IMR-90 (cell line): Measurements from ENCODE around the gene CORO7. TPM values are rescaled to one million over a fixed set of nuclear protein-coding genes. Genes with fewer than 3 reads are reported as not detected.

Experiments used
- ATAC-seq: fragments of 200-7000 bp; cut with Tn5 transposase; 2 replicates; pipeline ENCODE4 v1.9.1; 2020; ENCODE audit warnings: low read depth, mild to moderate bottlenecking, moderate library complexity
- BruUV-seq: library from RNA; stranded (reverse); fragments of 400-500 nt; replicated peaks from 2 replicates; lab custom pipeline; 2021; lab: Mats Ljungman, UMichigan
- CTCF ChIA-PET: fragments of 300-600 bp; formaldehyde crosslinking; extraction: SDS; loops from one replicate; lab custom pipeline; 2021; ENCODE audit warnings: antibody characterized with exemption; lab: Yijun Ruan, JAX
- POLR2A ChIA-PET: fragments of 300-600 bp; sonication (Branson Sonifier 250); formaldehyde crosslinking; loops from one replicate; lab custom pipeline; 2022; ENCODE audit warnings: antibody characterized with exemption; ENCODE audit not compliant: unreplicated experiment; lab: Charles Lee
- DNase-seq: peaks from one replicate; pipeline ENCODE4 v3.0.0; 2013
- H2AFZ ChIP-seq: replicated peaks from 2 replicates; pipeline ENCODE3; 2013; ENCODE audit warnings: low read length, mild to moderate bottlenecking; ENCODE audit not compliant: poor library complexity
- H2AK5ac ChIP-seq: 2 replicates; pipeline ENCODE4 v1.6.1; 2013; ENCODE audit warnings: low read depth, low read length, inconsistent platforms
- H2AK9ac ChIP-seq: replicated peaks from 2 replicates; pipeline ENCODE3; 2013; ENCODE audit warnings: mild to moderate bottlenecking, low read depth, low read length, moderate library complexity; ENCODE audit not compliant: poor library complexity
- H2BK120ac ChIP-seq: 2 replicates; pipeline ENCODE4 v1.6.1; 2013; ENCODE audit warnings: low read depth, low read length, inconsistent platforms
- H2BK15ac ChIP-seq: 3 replicates; pipeline ENCODE4 v1.6.1; 2013; ENCODE audit warnings: low read depth, low read length, inconsistent platforms
- H2BK20ac ChIP-seq: 2 replicates; pipeline ENCODE4 v1.6.1; 2013; ENCODE audit warnings: low read depth, mild to moderate bottlenecking, inconsistent platforms, low read length, moderate library complexity
- H2BK5ac ChIP-seq: 2 replicates; pipeline ENCODE4 v1.6.1; 2013; ENCODE audit warnings: mild to moderate bottlenecking, low read depth, low read length, inconsistent platforms; ENCODE audit not compliant: poor library complexity, severe bottlenecking
- H3K14ac ChIP-seq: replicated peaks from 2 replicates; pipeline ENCODE4 v1.6.1; 2013; ENCODE audit warnings: low read depth, low read length, inconsistent platforms
- H3K18ac ChIP-seq: 2 replicates; pipeline ENCODE4 v1.6.1; 2013; ENCODE audit warnings: low read depth, low read length, control low read depth
- H3K23ac ChIP-seq: 2 replicates; pipeline ENCODE4 v1.6.1; 2013; ENCODE audit warnings: low read depth, low read length, inconsistent platforms
- H3K27ac ChIP-seq: 2 replicates; pipeline ENCODE4 v1.5.1; 2013; ENCODE audit warnings: mild to moderate bottlenecking, control low read depth, low read length; ENCODE audit not compliant: insufficient read depth
- H3K27me3 ChIP-seq: 2 replicates; pipeline ENCODE4 v1.6.1; 2013; ENCODE audit warnings: low read length; ENCODE audit not compliant: control insufficient read depth, insufficient read depth
- H3K36me3 ChIP-seq: 2 replicates; pipeline ENCODE4 v1.6.1; 2013; ENCODE audit warnings: low read length, mixed read lengths; ENCODE audit not compliant: control insufficient read depth, insufficient read depth
- H3K4ac ChIP-seq: 2 replicates; pipeline ENCODE4 v1.6.1; 2013; ENCODE audit warnings: low read depth, low read length, inconsistent platforms
- H3K4me1 ChIP-seq: 2 replicates; pipeline ENCODE4 v1.6.1; 2013; ENCODE audit warnings: low read length, mixed read lengths; ENCODE audit not compliant: control insufficient read depth, insufficient read depth
- H3K4me2 ChIP-seq: 2 replicates; pipeline ENCODE4 v1.6.1; 2013; ENCODE audit warnings: low read depth, mild to moderate bottlenecking, control low read depth, low read length, moderate library complexity
- H3K4me3 ChIP-seq: 2 replicates; pipeline ENCODE4 v1.5.1; 2013; ENCODE audit warnings: low read depth, mild to moderate bottlenecking, control low read depth, low read length, moderate library complexity; ENCODE audit not compliant: insufficient read depth
- H3K56ac ChIP-seq: 2 replicates; pipeline ENCODE4 v1.6.1; 2013; ENCODE audit warnings: low read length, inconsistent platforms; ENCODE audit not compliant: insufficient read depth; ENCODE audit errors: extremely low read depth
- H3K79me1 ChIP-seq, 2 experiments: 2 replicates each; pipeline ENCODE4 v1.6.1; 2013; ENCODE audit warnings: low read length in 2 of 2, inconsistent platforms in 1 of 2, low read depth in 1 of 2
- H3K9ac ChIP-seq: 2 replicates; pipeline ENCODE4 v1.6.1; 2013; ENCODE audit warnings: low read depth, low read length, control low read depth
- H3K9me1 ChIP-seq: 2 replicates; pipeline ENCODE4 v1.6.1; 2013; ENCODE audit warnings: low read length, inconsistent platforms; ENCODE audit not compliant: insufficient read depth
- H3K9me3 ChIP-seq: 2 replicates; pipeline ENCODE4 v1.6.1; 2013; ENCODE audit warnings: low read length; ENCODE audit not compliant: control insufficient read depth, insufficient read depth
- H4K20me1 ChIP-seq: 2 replicates; pipeline ENCODE4 v1.6.1; 2013; ENCODE audit warnings: low read length, inconsistent platforms; ENCODE audit not compliant: insufficient read depth
- H4K5ac ChIP-seq: 2 replicates; pipeline ENCODE4 v1.6.1; 2013; ENCODE audit warnings: mild to moderate bottlenecking, low read depth, low read length, control low read depth
- H4K8ac ChIP-seq, 2 experiments: 2 replicates each; pipeline ENCODE4 v1.6.1; 2013; ENCODE audit warnings: low read depth in 2 of 2, low read length in 2 of 2, control low read depth in 1 of 2, inconsistent platforms in 1 of 2
- H4K91ac ChIP-seq: 2 replicates; pipeline ENCODE4 v1.6.1; 2013; ENCODE audit warnings: low read depth, low read length, inconsistent platforms; ENCODE audit not compliant: insufficient read depth
- BHLHE40 ChIP-seq: fragments of 150-350 bp; IDR thresholded peaks from 2 replicates; pipeline ENCODE4 v1.6.1; 2016; ENCODE audit warnings: mild to moderate bottlenecking, low read depth, low read length
- CHD1 ChIP-seq: IDR thresholded peaks from 2 replicates; pipeline ENCODE4 v1.6.1; 2012; ENCODE audit warnings: low read depth, low read length, improper control_type of control experiment
- CTCF ChIP-seq: conservative IDR thresholded peaks from 2 replicates; pipeline ENCODE4 v1.5.1; 2012; ENCODE audit warnings: mild to moderate bottlenecking, low read depth, low read length, improper control_type of control experiment
- ELK1 ChIP-seq: fragments of 150-350 bp; IDR thresholded peaks from 2 replicates; pipeline ENCODE4 v1.6.1; 2016; ENCODE audit warnings: low read depth, mild to moderate bottlenecking, low read length, moderate library complexity, borderline replicate concordance
- FOS ChIP-seq: fragments of 150-350 bp; IDR thresholded peaks from 2 replicates; pipeline ENCODE4 v1.6.1; 2016; ENCODE audit warnings: low read depth, low read length
- MAFK ChIP-seq: IDR thresholded peaks from 2 replicates; pipeline ENCODE4 v1.6.1; 2012; ENCODE audit warnings: low read depth, low read length, improper control_type of control experiment
- MAZ ChIP-seq: IDR thresholded peaks from 2 replicates; pipeline ENCODE4 v1.6.1; 2012; ENCODE audit warnings: low read depth, mild to moderate bottlenecking, low read length, improper control_type of control experiment, moderate library complexity, borderline replicate concordance
- MXI1 ChIP-seq: IDR thresholded peaks from 2 replicates; pipeline ENCODE4 v1.6.1; 2012; ENCODE audit warnings: low read depth, mild to moderate bottlenecking, low read length, moderate library complexity, borderline replicate concordance
- NFE2L2 ChIP-seq: fragments of 150-350 bp; IDR thresholded peaks from 2 replicates; pipeline ENCODE4 v1.6.1; 2016; ENCODE audit warnings: low read depth, mild to moderate bottlenecking, low read length
- POLR2A ChIP-seq: IDR thresholded peaks from 2 replicates; pipeline ENCODE4 v1.6.1; 2012; ENCODE audit warnings: mild to moderate bottlenecking, low read depth, low read length
- RAD21 ChIP-seq: IDR thresholded peaks from 2 replicates; pipeline ENCODE4 v1.6.1; 2012; ENCODE audit warnings: low read length, improper control_type of control experiment
- RCOR1 ChIP-seq: IDR thresholded peaks from 2 replicates; pipeline ENCODE4 v1.6.1; 2012; ENCODE audit warnings: mild to moderate bottlenecking, low read length, improper control_type of control experiment; ENCODE audit not compliant: insufficient replicate concordance
- RFX5 ChIP-seq: IDR thresholded peaks from 2 replicates; pipeline ENCODE4 v1.8.0; 2012; ENCODE audit warnings: low read depth, mild to moderate bottlenecking, low read length, moderate library complexity
- SMC3 ChIP-seq: fragments of 150-350 bp; IDR thresholded peaks from 2 replicates; pipeline ENCODE4 v1.6.1; 2016; ENCODE audit warnings: low read depth, mild to moderate bottlenecking, antibody characterized with exemption, low read length, moderate library complexity
- USF2 ChIP-seq: fragments of 150-350 bp; IDR thresholded peaks from 2 replicates; pipeline ENCODE4 v1.6.1; 2017; ENCODE audit warnings: mild to moderate bottlenecking, antibody characterized with exemption, low read length, low read depth
- WGBS, 2 experiments: methylation state at CpG; one replicate each; pipeline versions ENCODE4 v1.1.5 to v1.1.7; 2013; ENCODE audit warnings: missing lambda C conversion rate in 2 of 2; ENCODE audit not compliant: insufficient read length in 1 of 2; ENCODE audit errors: extremely low coverage in 2 of 2; 5-methylcytosine and 5-hydroxymethylcytosine counted together
- dilution Hi-C: fragments of 300-500 bp; cut with HindIII; formaldehyde crosslinking; loops from one replicate; pipeline ENCODE4 v1.14.3; 2018; ENCODE audit warnings: low sequenced_read_pairs; ENCODE audit not compliant: unreplicated experiment
- in situ Hi-C: fragments of 300-500 bp; cut with MboI; formaldehyde crosslinking; loops from 3 replicates; pipeline ENCODE4 v1.14.3; 2019; ENCODE audit warnings: low sequenced_read_pairs, inconsistent platforms, mixed read lengths
- intact Hi-C: fragments of 100-400 bp; cut with micrococcal nuclease; formaldehyde crosslinking; loops from 2 replicates; pipeline ENCODE4 v1.10.0; 2022
- polyA plus RNA-seq, 3 experiments: library from polyadenylated mRNA; depleted of rRNA; stranded (reverse); fragments of >200 nt; gene quantifications; 2 replicates each; pipeline ENCODE4 v1.2.3, GENCODE V29; 2012; ENCODE audit warnings: low replicate concordance in 1 of 3
- total RNA-seq: library from RNA; depleted of rRNA; stranded (reverse); fragments of >200 nt; gene quantifications from 2 replicates; pipeline ENCODE4 v1.2.3, GENCODE V29; 2012

CORO7 gene
- total and polyA plus RNA-seq, 2 of the 4 experiments (the other 2 are of a cell fraction): 6.3 to 26.7 TPM

GRCh38 chr16:4330277-4330874 lies 86.0 kb downstream of the CORO7 start:
- no peak overlapping the region for H3K23ac ChIP-seq
- H3K4ac ChIP-seq: no peak overlapping the region
- ATAC-seq (peak; percentile 79), DNase-seq (peak; percentile 63)
- intact Hi-C loops: loop anchor here (1.0 to 5.0 kb wide), 3 partner anchors 76 to 213 kb away; partner anchors contain the start of gene ADCY9
- H2BK120ac ChIP-seq: no peak overlapping the region
- no peak overlapping the region for H3K4me3 ChIP-seq
- no peak overlapping the region for H3K14ac ChIP-seq
- BruUV-seq: no TSS peak
- CTCF ChIA-PET: interaction anchor here (0.7 to 1.5 kb wide), 7 partner anchors 16 to 76 kb away, joined by 3 to 8 read pairs (median 4); no protein-coding TSS in a partner anchor
- no peak overlapping the region for H3K4me2 ChIP-seq
- no peak overlapping the region for H2BK15ac ChIP-seq
- peaks cover 19 to 85% of the 10 kb centered on the region in 2 experiments for H3K79me1 ChIP-seq
- H3K56ac ChIP-seq: no peak overlapping the region
- no peak overlapping the region for H4K8ac ChIP-seq
- in situ Hi-C loops: loop anchor here (5.0 to 10.0 kb wide), 2 partner anchors 128 to 346 kb away; no protein-coding TSS in a partner anchor
- no peaks in the 10 kb centered on the region for H3K9me3 ChIP-seq
- no peak overlapping the region for H3K9ac ChIP-seq
- no peak overlapping the region for H2AK5ac ChIP-seq
- no peak overlapping the region for H2BK20ac ChIP-seq
- H3K18ac ChIP-seq: no peak overlapping the region
- peaks cover 20% of the 10 kb centered on the region for H3K4me1 ChIP-seq
- dilution Hi-C loops: no loop called here
- H3K9me1 ChIP-seq: peaks cover 10% of the 10 kb centered on the region
- 25% methylated on average over 4 of the region's 14 CpGs; no CpG with 5 or more reads in 1 of the 2 experiments for WGBS, 2 experiments
- H2AK9ac ChIP-seq: peak overlapping the region; percentile 2
- peaks cover 19% of the 10 kb centered on the region for H3K36me3 ChIP-seq
- no peak overlapping the region for H2BK5ac ChIP-seq
- no peak overlapping the region for H4K5ac ChIP-seq
- H3K27me3 ChIP-seq: no peaks in the 10 kb centered on the region
- no peak overlapping the region for H2AFZ ChIP-seq
- POLR2A ChIA-PET: no interaction called here
- H4K20me1 ChIP-seq: peaks cover 71% of the 10 kb centered on the region
- no peak overlapping the region for H4K91ac ChIP-seq
- no peak overlapping the region for H3K27ac ChIP-seq
- TF ChIP-seq RCOR1 (no peak), ELK1 (no peak), CTCF (peak; percentile 96), SMC3 (peak; percentile 99), MAZ (peak; percentile 59; the same call in 1 of the 2 replicates), RFX5 (no peak), CHD1 (no peak; the same call in 1 of the 2 replicates), MAFK (no peak), BHLHE40 (no peak), RAD21 (peak; percentile 97), MXI1 (no peak), USF2 (no peak), NFE2L2 (no peak), POLR2A (no peak), FOS (no peak)
